GM12801 (cell line): ENCODE data around the gene FAP.

Experiments used
- TF ChIP-seq, protein P1 (sequence below): IDR thresholded peaks from one replicate; pipeline ENCODE4 v1.5.1; 2011; ENCODE audit warnings: control low read depth; ENCODE audit not compliant: insufficient read length; ENCODE audit errors: extremely low read depth

Gene FAP

DNA sequence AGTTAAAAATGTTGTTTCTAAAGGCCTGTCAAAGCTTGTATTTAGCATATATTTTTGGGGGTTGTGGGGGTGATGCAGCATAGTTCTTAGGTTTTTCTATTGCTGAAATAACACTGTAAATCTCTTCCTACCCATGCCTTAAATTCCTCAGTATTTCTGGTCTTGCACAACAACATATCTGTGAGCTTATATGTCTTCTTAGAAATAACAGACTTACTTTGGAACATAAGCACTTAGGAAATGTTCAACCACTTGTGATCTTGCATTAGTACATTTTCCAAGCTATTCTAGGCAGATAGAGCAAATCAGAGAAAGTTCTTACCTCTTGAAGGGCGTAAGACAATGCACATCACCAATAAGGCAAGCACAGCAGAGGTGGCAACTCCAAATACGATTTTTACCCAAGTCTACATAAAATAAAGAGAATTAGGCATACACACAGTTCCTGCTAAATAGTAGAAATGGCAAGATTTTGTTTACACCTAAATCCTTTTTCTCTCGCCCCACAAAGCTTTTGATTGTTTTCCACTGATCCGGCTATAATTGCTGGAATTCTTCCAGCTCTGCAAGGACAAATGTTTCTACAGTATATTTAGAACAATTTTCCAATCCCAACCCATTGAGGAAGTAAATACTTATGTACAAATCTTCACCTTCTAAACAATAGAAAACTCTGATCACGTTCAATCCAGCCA lies 512 bp downstream of the FAP start:
- TF ChIP-seq, protein P1, sequence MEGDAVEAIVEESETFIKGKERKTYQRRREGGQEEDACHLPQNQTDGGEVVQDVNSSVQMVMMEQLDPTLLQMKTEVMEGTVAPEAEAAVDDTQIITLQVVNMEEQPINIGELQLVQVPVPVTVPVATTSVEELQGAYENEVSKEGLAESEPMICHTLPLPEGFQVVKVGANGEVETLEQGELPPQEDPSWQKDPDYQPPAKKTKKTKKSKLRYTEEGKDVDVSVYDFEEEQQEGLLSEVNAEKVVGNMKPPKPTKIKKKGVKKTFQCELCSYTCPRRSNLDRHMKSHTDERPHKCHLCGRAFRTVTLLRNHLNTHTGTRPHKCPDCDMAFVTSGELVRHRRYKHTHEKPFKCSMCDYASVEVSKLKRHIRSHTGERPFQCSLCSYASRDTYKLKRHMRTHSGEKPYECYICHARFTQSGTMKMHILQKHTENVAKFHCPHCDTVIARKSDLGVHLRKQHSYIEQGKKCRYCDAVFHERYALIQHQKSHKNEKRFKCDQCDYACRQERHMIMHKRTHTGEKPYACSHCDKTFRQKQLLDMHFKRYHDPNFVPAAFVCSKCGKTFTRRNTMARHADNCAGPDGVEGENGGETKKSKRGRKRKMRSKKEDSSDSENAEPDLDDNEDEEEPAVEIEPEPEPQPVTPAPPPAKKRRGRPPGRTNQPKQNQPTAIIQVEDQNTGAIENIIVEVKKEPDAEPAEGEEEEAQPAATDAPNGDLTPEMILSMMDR: no peak

DNA sequence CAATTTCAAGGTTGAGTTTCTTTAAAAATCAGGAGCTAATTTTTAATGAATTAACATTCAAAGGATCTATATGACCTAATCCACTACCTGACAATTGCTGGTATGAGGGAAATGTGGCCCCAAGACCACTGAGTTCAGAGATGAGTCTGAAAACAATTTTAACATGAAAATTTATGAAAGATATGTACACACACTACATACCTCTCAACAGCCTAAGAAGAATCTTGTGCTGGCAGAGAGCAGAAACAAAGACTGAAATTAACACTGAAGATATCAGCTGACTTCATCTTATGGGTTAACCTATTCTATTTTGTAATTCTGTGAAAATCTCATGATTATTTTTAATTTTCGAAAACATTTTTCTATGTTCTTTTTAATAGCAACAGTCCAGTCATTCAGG lies 1.7 kb downstream of the FAP start:
- TF ChIP-seq, protein P1: no peak

- TF ChIP-seq, protein P1: no peak
Observed at GRCh38 chr2:162234620-162235462, 8.4 kb downstream of the FAP start.

DNA sequence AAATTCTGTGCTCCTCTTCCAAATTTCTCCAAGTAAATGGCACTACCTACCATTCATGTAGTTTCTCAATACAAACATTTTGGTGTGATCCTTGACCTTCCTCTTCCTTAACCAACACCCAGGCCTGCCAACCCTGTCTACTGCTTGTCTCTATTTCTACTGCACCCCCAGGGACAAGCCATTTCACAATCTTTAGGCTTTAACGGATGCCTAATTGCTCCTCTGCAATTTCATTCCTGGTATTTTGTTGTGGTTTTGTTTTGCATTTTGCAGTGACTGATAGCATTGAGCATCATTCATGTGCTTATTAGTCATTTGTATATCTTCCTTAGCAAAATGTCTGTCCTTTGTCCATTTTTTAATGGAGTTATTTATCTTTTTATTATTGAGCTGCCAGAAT lies 10.0 kb downstream of the FAP start:
- TF ChIP-seq, protein P1: no peak

DNA sequence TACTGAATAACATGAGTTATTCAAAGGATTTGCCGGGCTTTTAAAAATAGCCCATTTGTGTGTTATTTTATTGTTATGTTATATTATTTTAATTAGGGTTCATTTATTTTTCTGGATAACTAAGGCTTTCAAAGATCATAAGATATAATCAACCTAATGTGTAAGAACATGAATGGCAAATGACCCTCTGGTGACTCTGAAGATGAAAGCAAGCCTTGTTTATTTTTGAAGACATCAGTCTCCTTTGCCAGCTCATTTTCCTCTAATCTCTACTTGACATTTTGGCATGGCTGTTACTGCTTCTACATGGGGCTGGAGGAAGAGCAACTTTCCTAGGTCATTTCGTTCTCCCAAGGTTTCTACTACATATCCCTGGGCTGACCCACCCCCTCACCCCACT lies 10.6 kb downstream of the FAP start:
- TF ChIP-seq, protein P1: no peak

DNA sequence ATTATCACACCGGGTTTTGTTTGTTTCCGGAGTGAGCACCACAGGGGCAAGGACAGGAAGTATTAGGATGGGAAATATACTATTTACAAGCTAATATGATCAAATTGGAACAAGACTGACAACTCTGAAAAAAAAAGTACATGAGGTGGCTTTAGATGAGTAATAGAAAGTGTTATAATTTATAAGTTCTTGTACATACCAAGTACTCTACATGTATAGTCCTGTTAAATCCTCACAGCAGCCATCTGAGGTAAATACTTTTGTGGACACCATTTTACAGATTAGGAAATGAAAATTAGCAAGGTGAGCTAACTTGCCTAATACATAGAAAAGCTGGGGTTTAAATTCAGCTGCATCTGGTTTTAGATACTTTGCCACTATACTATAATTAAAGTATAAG lies 11.2 kb downstream of the FAP start:
- TF ChIP-seq, protein P1: no peak

DNA sequence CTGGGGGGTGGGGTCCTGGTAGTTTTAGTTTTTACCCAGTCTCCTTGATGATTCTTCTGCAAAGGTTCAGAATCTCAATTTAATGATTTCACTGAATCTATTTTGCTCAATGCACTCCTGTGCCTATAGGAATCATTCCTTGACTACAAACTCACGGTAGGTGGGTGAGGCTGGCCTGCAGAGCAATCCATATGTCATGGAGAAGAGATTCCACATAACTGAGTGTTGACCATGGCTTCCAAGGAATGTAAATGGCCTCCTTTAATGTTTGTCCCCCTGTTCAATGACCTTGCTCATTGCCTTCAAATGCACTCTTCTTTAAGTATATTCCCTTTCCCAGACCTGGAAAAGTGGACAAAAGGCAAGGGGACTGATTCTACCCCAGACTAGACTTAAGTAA lies 12.5 kb downstream of the FAP start:
- TF ChIP-seq, protein P1: no peak
